Measurements from ENCODE around the gene ERVH48-1.

DNA sequence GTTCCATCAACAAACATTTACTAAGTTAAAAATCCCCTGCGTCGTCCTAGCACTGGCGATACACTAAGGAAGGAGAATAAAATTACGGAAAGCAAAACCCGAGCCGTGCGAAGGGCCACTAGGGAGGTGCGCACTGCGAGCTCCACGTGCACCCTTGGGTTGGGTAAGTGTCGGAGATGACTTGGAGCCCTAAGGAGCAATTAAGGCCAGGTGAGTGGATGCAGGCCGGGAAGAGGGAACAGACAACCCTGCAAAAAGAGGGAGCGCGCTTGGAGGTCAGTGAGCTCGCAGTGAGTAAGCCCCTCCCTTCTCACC, 46.8 kb downstream of the ERVH48-1 start:
- TF ChIP-seq, protein P1, sequence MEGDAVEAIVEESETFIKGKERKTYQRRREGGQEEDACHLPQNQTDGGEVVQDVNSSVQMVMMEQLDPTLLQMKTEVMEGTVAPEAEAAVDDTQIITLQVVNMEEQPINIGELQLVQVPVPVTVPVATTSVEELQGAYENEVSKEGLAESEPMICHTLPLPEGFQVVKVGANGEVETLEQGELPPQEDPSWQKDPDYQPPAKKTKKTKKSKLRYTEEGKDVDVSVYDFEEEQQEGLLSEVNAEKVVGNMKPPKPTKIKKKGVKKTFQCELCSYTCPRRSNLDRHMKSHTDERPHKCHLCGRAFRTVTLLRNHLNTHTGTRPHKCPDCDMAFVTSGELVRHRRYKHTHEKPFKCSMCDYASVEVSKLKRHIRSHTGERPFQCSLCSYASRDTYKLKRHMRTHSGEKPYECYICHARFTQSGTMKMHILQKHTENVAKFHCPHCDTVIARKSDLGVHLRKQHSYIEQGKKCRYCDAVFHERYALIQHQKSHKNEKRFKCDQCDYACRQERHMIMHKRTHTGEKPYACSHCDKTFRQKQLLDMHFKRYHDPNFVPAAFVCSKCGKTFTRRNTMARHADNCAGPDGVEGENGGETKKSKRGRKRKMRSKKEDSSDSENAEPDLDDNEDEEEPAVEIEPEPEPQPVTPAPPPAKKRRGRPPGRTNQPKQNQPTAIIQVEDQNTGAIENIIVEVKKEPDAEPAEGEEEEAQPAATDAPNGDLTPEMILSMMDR (conservative IDR thresholded peaks at IDR 0.05) = no peak
- TF ChIP-seq ZFX (IDR thresholded peaks at IDR 0.05) = peak; percentile 21; the same call in 1 of the 2 replicates

Measured in C4-2B (cell line).